GM18858 (cell line): ENCODE measurements around the gene CES2.

Source experiments
- ATAC-seq: cut with Tn5 transposase; IDR thresholded peaks from one replicate; pipeline ENCODE4 v1.9.1; 2021; ENCODE audit not compliant: unreplicated experiment

Gene CES2

DNA sequence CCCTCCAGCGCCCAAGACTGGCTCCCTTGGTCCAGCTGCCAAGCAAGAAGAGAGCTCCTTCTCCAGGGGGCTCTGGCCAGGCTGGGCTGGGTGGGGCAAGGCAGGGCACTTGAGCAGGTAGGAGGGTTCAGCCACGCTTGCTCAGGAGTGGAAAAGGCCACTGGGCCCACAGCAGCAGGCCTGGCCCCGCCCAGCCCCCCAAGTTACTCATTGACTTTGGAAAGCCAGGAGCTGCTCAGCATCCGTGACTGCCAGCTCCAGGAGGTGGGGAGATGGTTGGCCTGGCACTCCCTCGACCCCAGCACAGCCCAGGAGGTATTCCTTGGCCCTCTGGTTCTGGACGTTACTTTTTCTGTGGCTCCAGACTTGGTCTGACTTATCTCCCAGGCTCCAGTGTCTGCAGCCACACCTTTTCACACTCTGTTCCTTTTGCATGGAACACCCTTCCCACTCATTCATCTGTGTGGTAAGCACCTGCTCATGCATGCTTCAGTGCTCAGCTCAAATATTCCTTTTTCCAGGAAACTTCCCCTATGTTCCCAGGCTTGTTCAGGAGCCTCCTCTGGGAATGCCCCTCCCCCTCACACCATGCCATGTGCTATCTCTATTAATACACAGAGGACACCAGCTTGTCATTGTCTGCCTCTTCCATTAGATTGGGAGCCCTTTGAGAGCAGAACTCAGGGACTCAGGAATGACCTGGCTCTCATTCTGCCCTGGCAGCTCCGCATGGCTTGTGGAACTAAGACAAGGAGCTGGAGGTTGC lies 16.3 kb upstream of the CES2 start, which contains the start of gene CDH16:
CDH16 (minus strand) TSS at position 83 of the 766 bp plus-strand sequence. CDS start 820 bp downstream, outside the sequence.
- no peak for ATAC-seq

DNA sequence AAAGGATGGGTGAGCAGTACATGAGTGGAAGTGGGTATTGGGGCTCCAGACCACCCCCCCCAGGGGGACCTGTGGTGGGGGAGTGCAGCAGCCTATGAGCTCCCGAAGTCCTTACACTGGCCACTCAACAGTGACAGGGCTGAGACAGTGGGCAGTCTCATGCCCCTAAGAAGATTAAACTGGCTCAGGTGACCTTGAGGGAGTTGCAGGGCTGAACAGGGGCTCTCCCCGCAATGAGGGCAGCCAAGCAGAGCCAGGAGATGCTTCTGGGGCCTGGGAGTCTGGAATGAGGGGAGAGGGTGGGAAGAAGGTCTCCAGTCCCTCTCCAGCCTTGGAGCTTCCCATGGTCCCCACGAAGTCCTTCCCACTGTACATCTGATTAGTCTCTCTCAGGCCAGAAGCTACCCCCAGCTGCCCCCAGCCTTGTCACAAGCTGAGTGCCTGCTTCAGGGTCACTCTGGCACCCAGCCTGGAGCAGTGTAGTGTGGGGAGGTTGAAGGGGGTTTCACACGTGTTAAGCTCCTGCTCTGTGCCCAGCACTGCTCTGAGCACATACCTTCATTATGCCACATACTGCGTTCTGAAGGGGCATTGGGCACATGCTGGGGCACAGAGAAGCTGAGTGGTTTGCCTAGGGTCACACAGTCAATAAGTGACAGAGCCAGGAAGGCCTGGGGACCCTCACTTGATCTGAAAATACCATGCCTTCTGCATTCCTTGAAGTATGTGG lies 15.6 kb upstream of the CES2 start:
- ATAC-seq = no peak

GRCh38 chr16:66920299-66920590 lies 15.1 kb upstream of the CES2 start:
- no peak for ATAC-seq

GRCh38 chr16:66920924-66921680 lies 14.2 kb upstream of the CES2 start:
- no peak for ATAC-seq

DNA sequence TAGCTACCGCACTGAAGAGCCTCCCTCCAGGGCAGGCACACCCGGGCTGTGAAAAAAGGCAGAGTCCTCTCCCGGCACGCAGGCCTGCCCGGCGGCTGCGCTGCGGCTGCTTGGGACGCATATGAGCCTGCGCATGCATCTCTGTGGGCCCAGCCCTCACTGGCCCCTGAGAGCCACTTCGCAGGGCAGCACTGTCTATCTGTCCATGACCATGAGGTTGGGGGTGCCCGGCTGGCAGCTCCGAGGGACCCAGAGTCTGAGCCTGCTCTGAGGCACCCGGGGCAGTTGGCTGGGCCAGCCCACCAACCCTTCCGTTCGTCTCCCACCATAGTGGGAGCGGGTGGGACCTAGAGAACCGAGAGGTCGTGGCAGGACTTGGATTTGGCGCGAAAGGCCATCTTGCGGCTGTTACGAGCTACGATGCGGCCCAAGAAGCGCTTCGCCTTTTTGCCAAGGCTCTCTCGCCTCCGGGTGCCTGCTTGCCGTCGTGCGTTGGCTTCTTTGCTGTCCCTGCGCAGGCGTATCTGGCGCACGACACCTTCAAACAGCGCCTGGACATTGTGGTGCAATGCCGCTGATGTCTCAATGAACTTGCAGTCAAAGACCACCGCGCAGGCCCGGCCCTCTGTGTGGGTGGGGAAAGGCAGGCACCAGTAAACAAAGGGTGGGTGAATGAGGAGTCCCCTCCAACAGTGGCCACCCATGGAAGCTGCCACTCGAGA lies 13.4 kb upstream of the CES2 start:
- no peak for ATAC-seq

- no peak for ATAC-seq
Measured at GRCh38 chr16:66923247-66923731, 12.0 kb upstream of the CES2 start.

DNA sequence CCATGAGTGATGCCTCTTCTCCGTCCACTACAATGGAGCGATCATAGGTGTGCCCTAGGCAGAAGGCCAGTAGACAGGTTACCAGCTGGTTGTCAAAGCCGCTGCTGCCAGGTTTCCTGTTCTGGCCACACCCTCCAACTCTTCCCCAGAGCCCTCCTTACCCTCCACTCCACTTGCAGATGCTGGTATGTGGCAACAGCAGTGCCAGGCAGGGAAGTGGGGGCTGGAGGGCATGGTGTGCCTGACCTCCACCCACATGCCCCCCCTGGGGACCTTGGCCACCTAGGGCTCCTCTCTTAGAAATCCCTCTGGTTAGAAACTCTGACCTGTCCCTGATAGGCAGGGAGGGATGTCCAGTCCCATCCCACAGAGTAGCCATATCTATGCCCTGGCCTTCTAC lies 11.4 kb upstream of the CES2 start:
- no peak for ATAC-seq

GRCh38 chr16:66924527-66925321 lies 10.6 kb upstream of the CES2 start:
- ATAC-seq = no peak

- ATAC-seq = no peak
Measured at GRCh38 chr16:66925322-66925840, 9.9 kb upstream of the CES2 start, which contains the start of gene RRAD. Gene RRAD, minus strand, starts transcription at chr16:66925535. Its CDS starts 356 bp downstream, at chr16:66925179.

GRCh38 chr16:66926171-66926947 lies 9.0 kb upstream of the CES2 start:
- no peak for ATAC-seq

DNA sequence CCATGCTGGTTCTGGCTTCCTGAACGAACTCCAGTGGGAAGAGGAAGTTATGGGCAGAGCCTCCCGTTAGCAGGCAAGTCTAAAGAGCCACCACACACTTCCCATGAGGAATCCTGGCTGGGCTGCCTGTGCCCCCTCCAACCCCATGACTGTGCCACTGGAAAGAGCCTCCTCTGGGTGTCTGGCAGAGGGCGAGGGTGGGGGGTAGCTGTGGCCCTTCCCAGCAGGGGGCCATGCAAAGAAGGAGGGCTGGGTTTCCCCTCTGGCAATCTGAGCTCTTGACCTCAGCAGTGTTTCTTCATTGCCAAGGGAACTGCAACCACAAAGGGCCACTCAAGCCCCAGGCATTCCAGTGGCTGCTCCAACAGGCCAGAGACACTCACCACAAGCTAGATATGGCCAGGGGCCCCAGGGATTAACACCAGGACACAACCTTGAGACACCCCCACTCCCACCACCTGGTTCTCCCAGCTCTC lies 8.3 kb upstream of the CES2 start:
- ATAC-seq = no peak

- no peak for ATAC-seq
Measured at GRCh38 chr16:66927918-66928649, 7.2 kb upstream of the CES2 start.

DNA sequence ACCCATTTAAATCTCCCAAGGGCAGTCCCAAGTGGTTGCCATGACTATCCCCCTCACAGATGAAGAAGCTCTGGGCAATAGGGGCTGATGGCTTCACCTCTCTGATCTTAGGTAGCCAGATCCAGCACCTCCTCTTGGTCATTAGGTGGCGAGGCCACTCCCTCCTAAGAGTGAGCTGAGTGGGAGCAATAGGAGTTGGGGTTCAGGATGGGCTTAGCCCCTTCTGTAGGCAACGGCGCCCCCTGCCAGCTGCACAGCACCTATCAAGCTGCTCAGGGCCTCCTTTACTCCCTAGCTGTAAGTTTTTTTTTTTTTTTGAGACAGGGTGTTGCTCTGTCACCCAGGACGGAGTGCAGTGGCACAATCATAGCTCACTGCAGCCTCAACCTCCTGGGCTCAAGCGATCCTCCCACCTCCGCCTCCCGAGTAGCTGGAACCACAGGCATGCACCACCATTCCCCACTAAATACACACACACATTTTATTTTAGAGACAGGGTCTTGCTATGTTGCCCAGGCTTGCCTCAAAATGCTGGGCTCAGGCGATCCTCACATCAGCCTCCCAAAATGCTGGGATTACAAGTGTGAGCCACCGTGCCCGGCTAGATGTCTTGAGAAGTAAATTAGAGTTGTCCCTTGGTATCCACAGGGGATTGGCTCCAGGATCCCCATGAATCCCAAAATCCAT lies 6.5 kb upstream of the CES2 start:
- ATAC-seq = no peak

DNA sequence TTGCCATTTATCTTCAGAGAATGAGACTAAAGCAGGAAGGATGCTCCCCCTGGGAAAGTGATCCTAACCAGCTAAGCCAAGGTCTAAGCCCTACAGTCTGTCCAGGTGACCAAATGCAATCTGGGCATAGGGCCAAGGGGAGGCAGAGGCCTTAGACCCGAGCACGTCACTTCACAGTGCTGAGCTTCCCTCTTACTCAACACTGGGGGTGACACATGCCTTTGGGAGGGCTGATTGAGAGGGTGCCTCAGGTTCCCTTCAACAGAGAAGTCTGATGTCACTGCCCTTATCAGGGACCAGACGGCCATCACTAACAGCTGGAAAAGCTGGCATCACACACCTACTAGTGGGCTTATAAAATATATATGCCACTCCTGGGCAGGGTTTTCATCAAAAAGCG lies 5.1 kb upstream of the CES2 start:
- no peak for ATAC-seq

DNA sequence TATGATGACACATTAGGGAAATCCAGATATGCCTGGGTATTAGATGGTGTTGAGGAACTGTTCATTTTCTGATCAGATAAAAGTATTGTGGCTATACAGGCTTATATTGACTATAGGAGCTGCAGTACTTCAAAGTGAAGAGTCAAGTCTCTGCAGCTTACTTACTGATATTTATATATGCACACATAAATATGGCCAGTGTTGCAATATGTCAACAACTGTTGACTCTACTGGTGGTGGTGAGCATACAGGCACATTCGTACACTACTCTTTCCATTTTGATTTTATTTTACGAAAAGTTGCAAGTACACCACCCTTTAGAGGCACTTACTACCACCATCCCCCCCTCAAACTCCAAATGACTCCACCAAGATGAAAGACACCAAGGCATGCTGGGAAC lies 3.7 kb upstream of the CES2 start:
- no peak for ATAC-seq

GRCh38 chr16:66932076-66932475 lies 3.2 kb upstream of the CES2 start:
- ATAC-seq = no peak

- ATAC-seq = no peak
Measured at GRCh38 chr16:66933776-66934137, 1.6 kb upstream of the CES2 start.
